Measurements from ENCODE around the gene UBA7.

UBA7 gene

GRCh38 chr3:49756036-49756435, 57.7 kb downstream of the UBA7 start:
- Histone ChIP-seq H3K36me3 (ENCODE audit: low read length) (no peaks in the 10 kb centered on the region), H4K20me1 (ENCODE audit: low read depth, low read length) (0 out of 2 replicates have a peak, but pooled peaks cover 4% of the 10 kb centered on the region), H3K27ac (ENCODE audit: low read depth, low read length) (no peak overlapping the region), H2AFZ (ENCODE audit: low read depth, low read length, severe bottlenecking) (no peak overlapping the region), H3K4me2 (ENCODE audit: low read depth, low read length, poor library complexity, severe bottlenecking) (no peak overlapping the region), H3K79me2 (ENCODE audit: insufficient read depth, low read length) (peaks cover 53% of the 10 kb centered on the region), H3K9me2 (replicated peaks; ENCODE audit: insufficient read depth, low read length) (no peaks in the 10 kb centered on the region), H3K9me3 (ENCODE audit: insufficient read depth, low read length) (no peaks in the 10 kb centered on the region), H3K27me3 (ENCODE audit: low read length) (no peaks in the 10 kb centered on the region), H3K9ac (ENCODE audit: low read length) (no peak overlapping the region), H3K4me3 (ENCODE audit: insufficient read depth, low read length, poor library complexity, severe bottlenecking) (no peak overlapping the region), H3F3A (ENCODE audit: insufficient read depth) (no peaks in the 10 kb centered on the region)
- TF ChIP-seq EZH2phosphoT487 (conservative IDR thresholded peaks at IDR 0.05; ENCODE audit: low read length) (no peak), CTCF (IDR thresholded peaks at IDR 0.05; ENCODE audit: insufficient read depth, low read length, poor library complexity, severe bottlenecking) (no peak)

All from SU-DHL-6 (cell line).